Glutamatergic neuron (in vitro differentiated cells): ENCODE data around the gene CTSH. TPM values are rescaled to one million over a fixed set of nuclear protein-coding genes. Genes with fewer than 3 reads are reported as not detected.

ENCODE experiments used
- total RNA-seq: library from RNA; stranded (reverse); fragmentation: NEBNext Ultra II Directional; extraction: Animal tissue kit (Norgen Biotek cat#: 25700); gene quantifications from one replicate; pipeline ENCODE4 v1.2.1, GENCODE V29; 2021; ENCODE audit not compliant: unreplicated experiment

The CTSH gene
- total RNA-seq, 1 donor from 2014 or later, result not detected

Other genes starting within 250 kb of the CTSH start
- 181 TPM for gene ADAMTS7, start 133.6 kb downstream of the CTSH start, total RNA-seq
- gene MORF4L1, start 72.2 kb downstream of the CTSH start, total RNA-seq, result 379 TPM
- 0.32 TPM for gene RASGRF1, start 145.7 kb upstream of the CTSH start, total RNA-seq